Measurements from ENCODE around the gene LAMC3. TPM values are rescaled to one million over a fixed set of nuclear protein-coding genes. Genes with fewer than 3 reads are reported as not detected.

Gene LAMC3
- total RNA-seq, 4 donors from 2014 or later = 0.06 to 0.50 (median 0.34) TPM; not detected in 1

- intact Hi-C loops (cut with DNase I) = no loop called here
- H3K27ac ChIP-seq (replicated peaks in 1 of 4) = no peak overlapping the region
- H3K4me3 ChIP-seq = no peak overlapping the region
- H3K9me3 ChIP-seq = no peaks in the 10 kb centered on the region
- no peaks in the 10 kb centered on the region for H3K36me3 ChIP-seq
- WGBS = 68% methylated on average over 9 of the region's 9 CpGs
- no peaks in the 10 kb centered on the region for H3K4me1 ChIP-seq
- TF ChIP-seq CTCF (IDR thresholded peaks at IDR 0.05) (no peak), POLR2AphosphoS5 (IDR thresholded peaks at IDR 0.05) (no peak), EP300 (IDR thresholded peaks at IDR 0.05) (no peak), POLR2A (IDR thresholded peaks at IDR 0.05; ENCODE audit: low read depth) (no peak)
- peaks cover 0 to 59% (median 0%) of the 10 kb centered on the region in 4 donors for H3K27me3 ChIP-seq
- no peak for DNase-seq (ENCODE audit: extremely low spot score)
Observed at GRCh38 chr9:131067625-131068024, 58.7 kb downstream of the LAMC3 start.

GRCh38 chr9:131068076-131068816, 59.3 kb downstream of the LAMC3 start:
- Histone ChIP-seq H3K27ac (replicated peaks in 1 of 4) (no peak overlapping the region), H3K4me1 (no peaks in the 10 kb centered on the region), H3K27me3 (peaks cover 0 to 55% (median 0%) of the 10 kb centered on the region in 4 donors), H3K4me3 (no peak overlapping the region), H3K36me3 (no peaks in the 10 kb centered on the region), H3K9me3 (no peaks in the 10 kb centered on the region)
- no peak for DNase-seq (ENCODE audit: extremely low spot score)
- no peak for TF ChIP-seq EP300 (IDR thresholded peaks at IDR 0.05)
- TF ChIP-seq POLR2A (IDR thresholded peaks at IDR 0.05; ENCODE audit: low read depth) = no peak
- TF ChIP-seq CTCF (IDR thresholded peaks at IDR 0.05) = no peak
- no peak for TF ChIP-seq POLR2AphosphoS5 (IDR thresholded peaks at IDR 0.05)
- 88% methylated on average over 9 of the region's 14 CpGs for WGBS
- intact Hi-C loops (cut with DNase I) = no loop called here

- intact Hi-C loops (cut with DNase I) = no loop called here
- no peak for TF ChIP-seq CTCF (IDR thresholded peaks at IDR 0.05)
- TF ChIP-seq EP300 (IDR thresholded peaks at IDR 0.05) = no peak
- no peak for TF ChIP-seq POLR2A (IDR thresholded peaks at IDR 0.05; ENCODE audit: low read depth)
- TF ChIP-seq POLR2AphosphoS5 (IDR thresholded peaks at IDR 0.05) = no peak
- H3K36me3 ChIP-seq = no peaks in the 10 kb centered on the region
- no peaks in the 10 kb centered on the region for H3K4me1 ChIP-seq
- H3K9me3 ChIP-seq = no peaks in the 10 kb centered on the region
- no peak overlapping the region for H3K4me3 ChIP-seq
- H3K27ac ChIP-seq (replicated peaks in 1 of 4) = no peak overlapping the region
- H3K27me3 ChIP-seq = peaks cover 0 to 50% (median 0%) of the 10 kb centered on the region in 4 donors
- no peak for DNase-seq (ENCODE audit: extremely low spot score)
- WGBS = 87% methylated on average over 9 of the region's 15 CpGs
Observed at GRCh38 chr9:131069699-131070098, 60.7 kb downstream of the LAMC3 start.

- TF ChIP-seq POLR2AphosphoS5 (IDR thresholded peaks at IDR 0.05) = no peak
- TF ChIP-seq POLR2A (IDR thresholded peaks at IDR 0.05; ENCODE audit: low read depth) = no peak
- TF ChIP-seq CTCF (IDR thresholded peaks at IDR 0.05) = no peak
- TF ChIP-seq EP300 (IDR thresholded peaks at IDR 0.05) = no peak
- H3K4me1 ChIP-seq = no peaks in the 10 kb centered on the region
- H3K36me3 ChIP-seq = no peaks in the 10 kb centered on the region
- WGBS = 88% methylated on average over 14 of the region's 16 CpGs
- H3K4me3 ChIP-seq = no peak overlapping the region
- intact Hi-C loops (cut with DNase I) = no loop called here
- H3K27ac ChIP-seq (replicated peaks in 1 of 4) = no peak overlapping the region
- no peaks in the 10 kb centered on the region for H3K9me3 ChIP-seq
- peaks cover 0 to 39% (median 0%) of the 10 kb centered on the region in 4 donors for H3K27me3 ChIP-seq
- no peak for DNase-seq (ENCODE audit: extremely low spot score)
Observed at GRCh38 chr9:131072107-131072870, 63.3 kb downstream of the LAMC3 start.
